K562 (cell line): ENCODE results near the gene RTBDN. TPM values are rescaled to one million over a fixed set of nuclear protein-coding genes. Genes with fewer than 3 reads are reported as not detected.

Experiments used
- ATAC-seq: fragments of 200-7000 bp; cut with Tn5 transposase; 3 replicates; pipeline ENCODE4 v1.9.1; 2020; ENCODE audit warnings: moderate library complexity
- BruUV-seq: library from RNA; stranded (reverse); fragments of 400-500 nt; replicated peaks from 2 replicates; lab custom pipeline; 2021; lab: Mats Ljungman, UMichigan
- CTCF ChIA-PET: fragments of 300-600 bp; formaldehyde crosslinking; extraction: SDS; loops from one replicate; lab custom pipeline; 2021; ENCODE audit warnings: low intra/inter-chr PET ratio; lab: Yijun Ruan, JAX
- POLR2A ChIA-PET: fragments of 300-600, 350-650 bp; sonication (Branson Sonifier 250); formaldehyde crosslinking; extraction: SDS; loops from one replicate; lab custom pipeline; 2021; ENCODE audit warnings: antibody characterized with exemption, inconsistent platforms; lab: Yijun Ruan, JAX
- DNase-seq, 4 experiments: peaks; one replicate each; pipeline versions ENCODE4 v3.0.0 to v3.0.0-alpha.2; 2011 to 2018; ENCODE audit warnings: low spot score in 3 of 4, mixed read lengths in 3 of 4; ENCODE audit errors: extremely low read depth in 1 of 4
- FAIRE-seq: peaks from 2 replicates; lab custom pipeline; 2011; peaks lifted over from hg19 to GRCh38; lab: Jason Lieb, UNC
- H2AFZ ChIP-seq: 2 replicates; pipeline ENCODE4 v1.6.0; 2011; ENCODE audit warnings: low read depth, low read length, control low read depth, inconsistent platforms
- H3K27ac ChIP-seq: fragments of 200-600 bp; 3 replicates; pipeline ENCODE4 v1.8.0; 2011; ENCODE audit warnings: low read depth, mild to moderate bottlenecking, control low read depth, inconsistent platforms, low read length, moderate library complexity, mixed read lengths; ENCODE audit errors: extremely low read depth
- H3K27me3 ChIP-seq, 2 experiments: fragments of 300-600 bp in 1 of 2; 2 replicates in 1 of 2; 3 replicates in 1 of 2; pipeline versions ENCODE4 v1.6.0 to v1.8.0; 2011; ENCODE audit warnings: inconsistent platforms in 2 of 2, low read length in 2 of 2, mild to moderate bottlenecking in 1 of 2, mixed read lengths in 1 of 2, moderate library complexity in 1 of 2; ENCODE audit not compliant: control insufficient read depth in 2 of 2, insufficient read depth in 2 of 2
- H3K36me3 ChIP-seq: fragments of 300-600 bp; 3 replicates; pipeline ENCODE4 v1.8.0; 2011; ENCODE audit warnings: mild to moderate bottlenecking, low read length, inconsistent platforms; ENCODE audit not compliant: control insufficient read depth, insufficient read depth
- H3K4me1 ChIP-seq, 2 experiments: fragments of 200-600 bp in 1 of 2; replicated peaks in 1 of 2; 2 replicates in 1 of 2; 3 replicates in 1 of 2; pipeline versions ENCODE4 v1.5.1 to v1.8.0; 2011; ENCODE audit warnings: inconsistent platforms in 2 of 2, low read length in 2 of 2, mild to moderate bottlenecking in 1 of 2, mixed read lengths in 1 of 2, moderate library complexity in 1 of 2; ENCODE audit not compliant: control insufficient read depth in 2 of 2, insufficient read depth in 2 of 2
- H3K4me2 ChIP-seq: 2 replicates; pipeline ENCODE4 v1.6.1; 2011; ENCODE audit warnings: low read length, control low read depth, inconsistent platforms, mixed read lengths; ENCODE audit not compliant: insufficient read depth
- H3K4me3 ChIP-seq: fragments of 200-600 bp; sonication (generic), shearing (Covaris generic); 2 replicates; pipeline ENCODE4 v1.5.1; 2016; ENCODE audit warnings: control low read depth, inconsistent platforms
- H3K79me2 ChIP-seq: fragments of 200-600 bp; 3 replicates; pipeline ENCODE4 v1.8.0; 2011; ENCODE audit warnings: low read length, inconsistent platforms; ENCODE audit not compliant: control insufficient read depth, insufficient read depth
- H3K9ac ChIP-seq, 2 experiments: 2 replicates each; pipeline versions ENCODE4 v1.6.0 to v1.6.1; 2011; ENCODE audit warnings: low read depth in 2 of 2, low read length in 2 of 2, control low read depth in 1 of 2, inconsistent platforms in 1 of 2, mild to moderate bottlenecking in 1 of 2, mixed read lengths in 1 of 2; ENCODE audit not compliant: insufficient read depth in 1 of 2
- H3K9me1 ChIP-seq: one replicate; pipeline ENCODE4 v1.6.0; 2011; ENCODE audit warnings: inconsistent platforms, mild to moderate bottlenecking, low read length, moderate library complexity; ENCODE audit not compliant: control insufficient read depth, insufficient read depth
- H3K9me3 ChIP-seq: replicated peaks from 2 replicates; pipeline ENCODE4 v1.5.1; 2011; ENCODE audit warnings: low read depth, low read length, inconsistent platforms; ENCODE audit not compliant: control insufficient read depth, insufficient read depth
- H4K20me1 ChIP-seq: replicated peaks from 2 replicates; pipeline ENCODE4 v1.6.1; 2011; ENCODE audit warnings: low read length, inconsistent platforms, mixed read lengths; ENCODE audit not compliant: control insufficient read depth, insufficient read depth
- BCOR ChIP-seq: fragments of 450-650 bp; IDR thresholded peaks from 2 replicates; pipeline ENCODE4 v1.6.1; 2016
- DDX20 ChIP-seq: fragments of 450-650 bp; IDR thresholded peaks from 2 replicates; pipeline ENCODE4 v1.6.1; 2016; ENCODE audit warnings: missing genetic modification characterization, low read depth, mild to moderate bottlenecking, missing compliant biosample characterization, moderate library complexity
- GATA2 ChIP-seq: sonication (generic); formaldehyde crosslinking; IDR thresholded peaks from 2 replicates; pipeline ENCODE4 v1.4.0; 2020; ENCODE audit warnings: mild to moderate bottlenecking, missing genetic modification reagents
- STAT5A ChIP-seq: IDR thresholded peaks from 2 replicates; pipeline ENCODE4 v1.6.1; 2012; ENCODE audit warnings: low read length, inconsistent platforms, borderline replicate concordance
- WGBS: fragments of 100-300 bp; shearing (Covaris generic); methylation state at CpG from one replicate; pipeline ENCODE4 v1.1.6; 2016; ENCODE audit warnings: low coverage, mixed read lengths; ENCODE audit not compliant: insufficient coverage; ENCODE audit errors: missing lambda C conversion rate; 5-methylcytosine and 5-hydroxymethylcytosine counted together
- in situ Hi-C: fragments of 300-500 bp; cut with MboI; formaldehyde crosslinking; loops from 4 replicates; pipeline ENCODE4 v1.15.0; 2018; ENCODE audit warnings: inconsistent platforms, mixed read lengths
- intact Hi-C: fragments of 100-400 bp; cut with micrococcal nuclease; formaldehyde crosslinking; loops from 2 replicates; pipeline ENCODE4 v1.14.2; 2022
- polyA plus RNA-seq, 8 experiments: library from polyadenylated mRNA; depleted of rRNA in 4 of 8; stranded (reverse) in 5 of 8; unstranded in 3 of 8; fragments of >200 nt; fragmentation: Nextera tagmentation in 2 of 8; fragmentation: Illumina TruSeq in 1 of 8; extraction: Ambion mirVana in 2 of 8; extraction: Trizol in 1 of 8; gene quantifications; 2 replicates each; pipeline versions ENCODE4 v1.2.1 to v1.2.3, GENCODE V29; 2011 to 2014; ENCODE audit warnings: inconsistent platforms in 1 of 8, missing spikeins in 1 of 8
- total RNA-seq, 7 experiments: library from RNA; depleted of rRNA in 6 of 7; stranded (reverse); fragments of >200 nt in 6 of 7; fragmentation: Illumina TruSeq in 2 of 7; extraction: Trizol in 2 of 7; gene quantifications; 2 replicates each; pipeline versions ENCODE4 v1.2.1 to v1.2.3, GENCODE V29; 2011 to 2021; ENCODE audit warnings: low replicate concordance in 1 of 7
- TF ChIP-seq, protein P1 (sequence below): sonication (generic); formaldehyde crosslinking; IDR thresholded peaks from 2 replicates; pipeline ENCODE4 v1.9.0; 2022; ENCODE audit warnings: mild to moderate bottlenecking, missing genetic modification reagents

RTBDN gene
- total and polyA plus RNA-seq, 9 of the 15 experiments (the other 6 are each of a cell fraction or from before 2014, with no cell fraction given): 0.20 to 2.3 (median 0.72) TPM; not detected in 1

DNA sequence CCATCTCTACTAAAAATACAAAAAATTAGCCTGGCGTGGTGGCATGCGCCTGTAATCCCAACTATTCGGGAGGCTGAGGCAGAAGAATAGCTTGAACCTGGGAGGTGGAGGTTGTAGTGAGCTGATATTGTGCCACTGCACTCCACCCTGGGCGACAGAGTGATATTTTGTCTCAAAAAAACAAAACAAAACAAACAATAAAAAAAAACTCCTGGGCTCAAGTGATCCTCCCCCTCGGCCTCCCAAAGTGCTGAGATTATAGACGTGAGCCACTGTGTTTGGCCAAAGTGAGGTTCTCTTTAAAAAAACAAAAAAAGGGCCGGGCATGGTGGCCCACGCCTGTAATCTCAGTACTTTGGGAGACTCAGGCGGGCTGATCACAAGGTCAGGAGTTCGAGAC, 46.9 kb downstream of the RTBDN start:
- no peak for ATAC-seq
- no peak overlapping the region for H2AFZ ChIP-seq
- H4K20me1 ChIP-seq: peaks cover 8% of the 10 kb centered on the region; the same call in 1 of the 2 replicates
- H3K27me3 ChIP-seq: no peaks in the 10 kb centered on the region
- no peak overlapping the region for H3K4me2 ChIP-seq
- H3K27ac ChIP-seq: no peak overlapping the region; the same call in 2 of the 3 replicates
- peak overlapping the region in 1 of 2 experiments; percentile 29; a peak in 1 of 4 replicates for H3K9ac ChIP-seq
- H3K9me1 ChIP-seq: no peaks in the 10 kb centered on the region
- intact Hi-C loops: no loop called here
- TF ChIP-seq DDX20 (tag) (no peak), GATA2 (no peak)
- H3K4me1 ChIP-seq: peaks cover 71 to 89% of the 10 kb centered on the region in 2 experiments
- POLR2A ChIA-PET: interaction anchor here (0.9 to 2.3 kb wide), 2 partner anchors 9 to 98 kb away, joined by 4 to 15 read pairs; no protein-coding TSS in a partner anchor
- peaks cover 23% of the 10 kb centered on the region for H3K79me2 ChIP-seq
- H3K36me3 ChIP-seq: no peaks in the 10 kb centered on the region
- 58% methylated on average over 10 of the region's 10 CpGs for WGBS
- FAIRE-seq: no peak
- no peaks in the 10 kb centered on the region for H3K9me3 ChIP-seq
- no peak overlapping the region for H3K4me3 ChIP-seq
- BruUV-seq: no TSS peak
- CTCF ChIA-PET: interaction anchor here (1.6 kb wide), 1 partner anchor 12 kb away, joined by 5 read pairs; the partner anchor contains the start of gene HOOK2
- DNase-seq: no peak
- in situ Hi-C loops: no loop called here

DNA sequence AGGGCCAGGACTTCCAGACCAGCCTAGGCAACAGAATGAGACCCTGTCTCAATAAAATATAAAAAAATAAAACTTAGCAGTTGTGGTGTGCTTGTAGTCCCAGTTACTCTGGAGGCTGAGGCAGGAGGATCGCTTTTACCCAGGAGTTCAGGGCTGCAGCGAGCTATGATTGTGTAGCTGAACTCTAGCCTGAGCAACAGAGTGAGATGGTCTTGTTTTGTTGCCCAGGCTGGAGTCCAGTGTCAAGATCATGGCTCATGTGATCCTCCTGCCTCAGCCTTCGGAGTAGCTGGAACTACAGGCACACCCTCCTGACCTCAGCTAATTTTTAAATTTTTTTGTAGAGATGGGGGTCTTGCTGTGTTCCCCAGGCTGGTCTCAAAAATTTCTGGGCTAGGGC, 47.4 kb downstream of the RTBDN start:
- in situ Hi-C loops: no loop called here
- Histone ChIP-seq H3K9me1 (no peaks in the 10 kb centered on the region), H3K4me3 (no peak overlapping the region), H3K27ac (peak overlapping the region; percentile 45; the same call in 2 of the 3 replicates), H3K9me3 (no peaks in the 10 kb centered on the region), H3K4me2 (no peak overlapping the region), H3K9ac (peak overlapping the region in 1 of 2 experiments; percentile 29; a peak in 2 of 4 replicates), H3K4me1 (peaks cover 75 to 89% of the 10 kb centered on the region in 2 experiments), H3K36me3 (no peaks in the 10 kb centered on the region), H3K79me2 (peaks cover 18% of the 10 kb centered on the region), H3K27me3 (no peaks in the 10 kb centered on the region), H2AFZ (no peak overlapping the region; the same call in 1 of the 2 replicates), H4K20me1 (0 out of 2 replicates have a peak, but pooled peaks cover 3% of the 10 kb centered on the region)
- no peak for FAIRE-seq
- peak in 1 of 4 experiments; percentile 23 for DNase-seq
- ATAC-seq: no peak
- CTCF ChIA-PET: interaction anchor here (1.6 kb wide), 1 partner anchor 12 kb away, joined by 5 read pairs; the partner anchor contains the start of gene HOOK2
- POLR2A ChIA-PET: no interaction called here
- BruUV-seq: no TSS peak
- 69% methylated on average over 3 of the region's 3 CpGs for WGBS
- 0 out of 2 replicates have a peak, but pooled peaks have one; percentile 2 for TF ChIP-seq BCOR
- no peak for TF ChIP-seq STAT5A
- TF ChIP-seq, protein P1, sequence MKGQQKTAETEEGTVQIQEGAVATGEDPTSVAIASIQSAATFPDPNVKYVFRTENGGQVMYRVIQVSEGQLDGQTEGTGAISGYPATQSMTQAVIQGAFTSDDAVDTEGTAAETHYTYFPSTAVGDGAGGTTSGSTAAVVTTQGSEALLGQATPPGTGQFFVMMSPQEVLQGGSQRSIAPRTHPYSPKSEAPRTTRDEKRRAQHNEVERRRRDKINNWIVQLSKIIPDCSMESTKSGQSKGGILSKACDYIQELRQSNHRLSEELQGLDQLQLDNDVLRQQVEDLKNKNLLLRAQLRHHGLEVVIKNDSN: 0 out of 2 replicates have a peak, but pooled peaks have one; percentile 9
- intact Hi-C loops: no loop called here
